Chondrocyte (in vitro differentiated cells): ENCODE results near the gene CNGA1. TPM values are rescaled to one million over a fixed set of nuclear protein-coding genes. Genes with fewer than 3 reads are reported as not detected.
"Not testable (repeated sequence)": the region's sequence is repeated elsewhere in the genome, so short reads cannot be mapped to it uniquely, and the experiment has no call there.

Source experiments
- DNase-seq: peaks from one replicate; pipeline ENCODE4 v3.0.0; 2021; ENCODE audit warnings: mixed read lengths, low spot score
- H3K27ac Mint-ChIP-seq: one replicate; pipeline ENCODE4 v1.8.0; 2021; ENCODE audit warnings: mild to moderate bottlenecking, moderate library complexity, mixed read lengths; ENCODE audit not compliant: unreplicated experiment
- H3K27me3 Mint-ChIP-seq: 2 replicates; pipeline ENCODE4 v1.8.0; 2021; ENCODE audit warnings: low read depth, mixed read lengths
- H3K36me3 Mint-ChIP-seq: 2 replicates; pipeline ENCODE4 v1.8.0; 2021; ENCODE audit warnings: low read depth, mixed read lengths
- H3K4me1 Mint-ChIP-seq: 2 replicates; pipeline ENCODE4 v1.8.0; 2021; ENCODE audit warnings: low read depth, mild to moderate bottlenecking, mixed read lengths
- H3K4me3 Mint-ChIP-seq: one replicate; pipeline ENCODE4 v1.8.0; 2021; ENCODE audit warnings: mild to moderate bottlenecking, moderate library complexity, mixed read lengths; ENCODE audit not compliant: unreplicated experiment
- H3K9me3 Mint-ChIP-seq: 2 replicates; pipeline ENCODE4 v1.8.0; 2021; ENCODE audit warnings: low read depth, mixed read lengths
- total RNA-seq: library from RNA; stranded (reverse); gene quantifications from 3 replicates; pipeline ENCODE4 v1.2.1, GENCODE V29; 2021
- TF ChIP-seq, protein P1 (sequence below): fragments of 200-600 bp; sonication (generic); IDR thresholded peaks from 2 replicates; pipeline ENCODE4 v1.5.0; 2021; ENCODE audit warnings: antibody characterized with exemption, mild to moderate bottlenecking, moderate library complexity

The CNGA1 gene
- total RNA-seq, 1 donor from 2014 or later = not detected

DNA sequence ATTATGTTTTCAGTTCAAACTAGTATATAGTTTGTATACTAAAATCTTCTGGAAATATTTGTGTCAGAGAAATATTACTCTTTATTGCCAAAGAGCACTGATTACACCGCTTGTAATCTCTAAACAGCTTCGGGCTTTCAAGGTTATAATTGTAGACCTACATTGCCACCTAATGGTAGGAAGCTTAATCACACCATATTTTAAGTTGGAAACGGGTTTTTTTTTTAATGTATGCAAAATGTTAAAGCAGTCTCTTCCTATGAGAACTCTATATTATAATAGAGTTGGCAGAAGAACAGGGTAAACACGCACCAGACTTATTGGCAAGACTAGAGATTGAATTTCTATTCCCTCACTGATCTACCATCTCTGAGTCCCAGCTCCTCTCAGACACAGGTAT is 82.6 kb downstream of the CNGA1 start:
- Mint-ChIP-seq H3K4me1 (peaks cover 11% of the 10 kb centered on the region), H3K36me3 (no peaks in the 10 kb centered on the region), H3K4me3 (no peak overlapping the region), H3K27me3 (peaks cover 28% of the 10 kb centered on the region), H3K9me3 (no peaks in the 10 kb centered on the region), H3K27ac (no peak overlapping the region)
- DNase-seq = no peak
- TF ChIP-seq, protein P1, sequence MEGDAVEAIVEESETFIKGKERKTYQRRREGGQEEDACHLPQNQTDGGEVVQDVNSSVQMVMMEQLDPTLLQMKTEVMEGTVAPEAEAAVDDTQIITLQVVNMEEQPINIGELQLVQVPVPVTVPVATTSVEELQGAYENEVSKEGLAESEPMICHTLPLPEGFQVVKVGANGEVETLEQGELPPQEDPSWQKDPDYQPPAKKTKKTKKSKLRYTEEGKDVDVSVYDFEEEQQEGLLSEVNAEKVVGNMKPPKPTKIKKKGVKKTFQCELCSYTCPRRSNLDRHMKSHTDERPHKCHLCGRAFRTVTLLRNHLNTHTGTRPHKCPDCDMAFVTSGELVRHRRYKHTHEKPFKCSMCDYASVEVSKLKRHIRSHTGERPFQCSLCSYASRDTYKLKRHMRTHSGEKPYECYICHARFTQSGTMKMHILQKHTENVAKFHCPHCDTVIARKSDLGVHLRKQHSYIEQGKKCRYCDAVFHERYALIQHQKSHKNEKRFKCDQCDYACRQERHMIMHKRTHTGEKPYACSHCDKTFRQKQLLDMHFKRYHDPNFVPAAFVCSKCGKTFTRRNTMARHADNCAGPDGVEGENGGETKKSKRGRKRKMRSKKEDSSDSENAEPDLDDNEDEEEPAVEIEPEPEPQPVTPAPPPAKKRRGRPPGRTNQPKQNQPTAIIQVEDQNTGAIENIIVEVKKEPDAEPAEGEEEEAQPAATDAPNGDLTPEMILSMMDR = peak; percentile 92

DNA sequence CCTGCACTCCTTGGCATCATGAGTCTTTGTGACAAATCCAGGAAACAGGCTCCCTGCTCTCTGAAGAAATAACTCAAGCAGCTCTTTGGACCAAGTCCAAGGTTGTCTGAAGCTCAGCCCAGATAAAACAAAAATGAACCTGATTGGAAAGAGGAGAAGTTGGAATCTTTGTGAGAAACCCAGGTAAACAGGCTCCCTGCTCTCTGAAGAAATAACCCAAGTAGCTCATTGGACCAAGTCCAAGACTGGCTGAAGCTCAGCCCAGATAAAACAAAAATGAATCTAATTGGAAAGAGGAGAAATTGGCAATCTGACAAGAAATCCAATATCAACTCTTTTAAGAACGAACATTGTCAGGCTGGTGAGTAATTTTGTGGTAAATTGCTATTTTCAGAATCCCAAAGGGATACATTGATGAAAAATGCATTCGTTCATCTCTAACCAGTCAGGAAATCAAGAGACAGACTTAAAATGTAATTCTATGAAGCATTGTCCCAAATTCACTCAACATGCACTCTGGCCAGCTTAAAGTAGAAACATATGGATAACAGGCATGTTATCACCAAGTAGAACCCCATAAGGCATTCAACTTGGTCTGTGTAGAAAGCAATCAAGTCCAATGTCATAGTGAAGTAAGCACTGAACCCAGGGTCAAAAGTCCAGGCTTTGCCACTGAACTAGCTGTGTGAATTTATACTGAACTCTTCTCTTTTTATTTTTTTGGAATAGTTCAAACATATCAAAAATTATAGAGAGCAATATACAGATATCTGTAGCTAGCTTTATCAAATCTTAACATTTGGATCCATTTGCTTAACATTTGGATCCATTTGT is 85.3 kb downstream of the CNGA1 start:
- H3K27me3 Mint-ChIP-seq = peaks cover 32% of the 10 kb centered on the region
- TF ChIP-seq, protein P1 = no peak
- H3K36me3 Mint-ChIP-seq = no peaks in the 10 kb centered on the region
- DNase-seq = no peak
- no peak overlapping the region for H3K27ac Mint-ChIP-seq
- H3K4me3 Mint-ChIP-seq = no peak overlapping the region
- H3K4me1 Mint-ChIP-seq = peaks cover 18% of the 10 kb centered on the region
- no peaks in the 10 kb centered on the region for H3K9me3 Mint-ChIP-seq

GRCh38 chr4:47929682-47930201 is 86.7 kb downstream of the CNGA1 start:
- peaks cover 18% of the 10 kb centered on the region for H3K4me1 Mint-ChIP-seq
- no peaks in the 10 kb centered on the region for H3K36me3 Mint-ChIP-seq
- DNase-seq = no peak
- TF ChIP-seq, protein P1 = no peak
- no peaks in the 10 kb centered on the region for H3K9me3 Mint-ChIP-seq
- peaks cover 34% of the 10 kb centered on the region for H3K27me3 Mint-ChIP-seq
- no peak overlapping the region for H3K27ac Mint-ChIP-seq
- H3K4me3 Mint-ChIP-seq = no peak overlapping the region

DNA sequence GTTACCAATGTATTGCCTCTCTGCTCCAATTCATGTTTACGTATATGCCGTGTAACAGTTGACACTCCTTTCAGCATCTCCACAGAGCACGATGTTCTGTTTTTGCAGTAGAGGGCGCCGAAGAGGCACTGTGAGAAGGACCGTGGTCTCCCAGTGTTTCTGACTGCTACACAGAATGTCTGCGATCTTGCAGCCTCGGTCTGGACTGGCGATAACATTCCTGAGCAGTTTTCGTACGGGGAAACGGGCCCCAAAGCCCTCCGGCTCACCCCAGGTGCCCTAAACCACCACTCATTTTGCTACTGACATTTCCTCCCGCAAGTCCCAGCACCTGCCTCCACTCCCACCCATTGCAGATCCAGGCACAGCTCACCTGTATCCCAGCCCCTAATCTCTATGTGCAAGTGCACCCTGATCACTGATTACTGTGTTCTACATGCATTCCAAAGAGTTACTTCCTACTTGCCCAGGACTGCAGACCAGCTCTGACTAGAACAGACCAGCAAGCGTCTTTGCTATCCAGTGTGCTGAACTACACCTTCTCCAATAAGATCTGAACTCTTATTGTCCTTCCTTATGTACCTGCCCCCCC is 89.7 kb downstream of the CNGA1 start:
- Mint-ChIP-seq H3K27ac (no peak overlapping the region), H3K9me3 (no peaks in the 10 kb centered on the region), H3K36me3 (no peaks in the 10 kb centered on the region), H3K27me3 (peaks cover 33% of the 10 kb centered on the region), H3K4me1 (peaks cover 18% of the 10 kb centered on the region), H3K4me3 (peak overlapping the region; percentile 52)
- DNase-seq = no peak
- TF ChIP-seq, protein P1 = peak; percentile 85

DNA sequence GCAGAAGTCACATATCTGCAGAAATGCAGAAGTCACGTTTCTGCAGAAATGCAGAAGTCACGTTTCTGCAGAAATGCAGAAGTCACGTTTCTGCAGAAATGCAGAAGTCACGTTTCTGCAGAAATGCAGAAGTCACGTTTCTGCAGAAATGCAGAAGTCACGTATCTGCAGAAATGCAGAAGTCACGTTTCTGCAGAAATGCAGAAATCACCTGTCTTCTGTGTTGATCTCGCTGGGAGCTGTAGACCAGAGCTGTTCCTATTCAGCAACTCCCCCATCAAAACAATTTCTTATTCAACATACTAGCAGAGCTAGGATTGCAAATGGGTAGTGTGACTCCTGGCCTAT is 93.2 kb downstream of the CNGA1 start:
- not testable (repeated sequence) for H3K4me3 Mint-ChIP-seq, DNase-seq, H3K9me3 Mint-ChIP-seq, H3K36me3 Mint-ChIP-seq, H3K27ac Mint-ChIP-seq, H3K4me1 Mint-ChIP-seq
- H3K27me3 Mint-ChIP-seq = peaks cover 48% of the 10 kb centered on the region

- not testable (repeated sequence) for H3K4me3 Mint-ChIP-seq, H3K36me3 Mint-ChIP-seq, H3K4me1 Mint-ChIP-seq, DNase-seq, H3K9me3 Mint-ChIP-seq, H3K27ac Mint-ChIP-seq
- peaks cover 43% of the 10 kb centered on the region for H3K27me3 Mint-ChIP-seq
These were observed 93.8 kb downstream of the CNGA1 start for GRCh38 chr4:47922436-47923260.

GRCh38 chr4:47917163-47917562 is 99.3 kb downstream of the CNGA1 start:
- H3K27ac Mint-ChIP-seq, H3K9me3 Mint-ChIP-seq, DNase-seq, H3K4me3 Mint-ChIP-seq, H3K36me3 Mint-ChIP-seq: not testable (repeated sequence)
- peaks cover 27% of the 10 kb centered on the region for H3K27me3 Mint-ChIP-seq
- H3K4me1 Mint-ChIP-seq = peaks cover 16% of the 10 kb centered on the region
